ENCODE results near the gene PPP1R15A. TPM values are rescaled to one million over a fixed set of nuclear protein-coding genes. Genes with fewer than 3 reads are reported as not detected.
"Not testable (repeated sequence)": the region's sequence is repeated elsewhere in the genome, so short reads cannot be mapped to it uniquely, and the experiment has no call there.

The PPP1R15A gene
- total RNA-seq, 2 donors from 2014 or later: 75.1 to 129 TPM

GRCh38 chr19:48883726-48884125 lies 11.5 kb downstream of the PPP1R15A start:
- Mint-ChIP-seq H3K27ac (no peak overlapping the region), H3K36me3 (ENCODE audit: low read depth) (peaks cover 16% of the 10 kb centered on the region), H3K4me1 (no peaks in the 10 kb centered on the region), H3K27me3 (no peaks in the 10 kb centered on the region), H3K9me3 (no peaks in the 10 kb centered on the region), H3K4me3 (no peak overlapping the region)
- no peak for ATAC-seq (replicated peaks)

DNA sequence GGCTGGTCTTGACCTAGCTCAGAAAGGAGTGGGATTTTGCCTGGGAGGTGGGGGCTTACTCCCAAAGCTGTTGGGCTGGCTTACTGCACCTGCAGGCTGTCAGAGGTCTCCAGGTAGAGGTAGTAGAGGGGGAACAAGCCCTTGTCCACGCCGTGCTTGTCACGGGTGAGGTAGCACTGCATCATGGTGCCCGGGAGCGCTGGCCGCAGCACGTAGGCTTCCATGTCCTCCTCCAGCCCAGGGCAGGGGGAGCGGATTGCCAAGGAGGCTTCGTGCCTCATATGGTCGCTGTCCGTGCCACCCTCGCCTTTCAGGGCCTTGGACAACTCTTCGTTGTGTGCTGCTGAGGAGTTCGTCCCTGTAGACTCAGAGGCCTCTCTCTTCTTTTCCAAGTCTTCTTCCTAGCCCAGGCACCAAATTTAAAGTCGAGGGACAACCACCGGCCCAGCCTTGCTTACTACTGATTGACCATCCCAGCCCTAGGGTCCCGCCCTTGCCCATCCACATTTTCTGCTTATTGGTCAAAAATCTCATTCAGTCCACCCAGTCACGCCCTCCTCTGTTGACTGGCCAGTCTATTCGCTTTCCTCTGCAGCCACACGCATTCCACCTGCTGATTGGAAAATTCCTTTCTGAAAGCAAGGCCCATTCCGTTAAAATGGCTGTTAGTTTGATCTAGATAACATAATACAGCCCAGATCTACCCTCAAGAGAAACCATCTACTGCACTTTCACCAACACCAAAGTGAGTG lies 15.8 kb downstream of the PPP1R15A start:
- Mint-ChIP-seq H3K9me3 (no peaks in the 10 kb centered on the region), H3K27ac (no peak overlapping the region), H3K27me3 (peaks cover 4% of the 10 kb centered on the region), H3K4me1 (no peaks in the 10 kb centered on the region), H3K4me3 (no peak overlapping the region), H3K36me3 (ENCODE audit: low read depth) (no peaks in the 10 kb centered on the region)
- no peak for ATAC-seq (replicated peaks)

- H3K27me3 Mint-ChIP-seq: not testable (repeated sequence)
Measured at GRCh38 chr19:48889496-48889895, 17.3 kb downstream of the PPP1R15A start.

GRCh38 chr19:48890551-48890950 lies 18.3 kb downstream of the PPP1R15A start:
- ATAC-seq (replicated peaks): no peak
- H3K9me3 Mint-ChIP-seq: no peaks in the 10 kb centered on the region
- no peak overlapping the region for H3K4me3 Mint-ChIP-seq
- H3K36me3 Mint-ChIP-seq (ENCODE audit: low read depth): no peaks in the 10 kb centered on the region
- H3K4me1 Mint-ChIP-seq: no peaks in the 10 kb centered on the region
- H3K27ac Mint-ChIP-seq: no peak overlapping the region
- peaks cover 10% of the 10 kb centered on the region for H3K27me3 Mint-ChIP-seq

More at GRCh38 chr19:48889496-48889895, 17.3 kb downstream of the PPP1R15A start:
- H3K27ac Mint-ChIP-seq; H3K4me3 Mint-ChIP-seq; H3K9me3 Mint-ChIP-seq; H3K36me3 Mint-ChIP-seq (ENCODE audit: low read depth); ATAC-seq (replicated peaks); H3K4me1 Mint-ChIP-seq: not testable (repeated sequence)

DNA sequence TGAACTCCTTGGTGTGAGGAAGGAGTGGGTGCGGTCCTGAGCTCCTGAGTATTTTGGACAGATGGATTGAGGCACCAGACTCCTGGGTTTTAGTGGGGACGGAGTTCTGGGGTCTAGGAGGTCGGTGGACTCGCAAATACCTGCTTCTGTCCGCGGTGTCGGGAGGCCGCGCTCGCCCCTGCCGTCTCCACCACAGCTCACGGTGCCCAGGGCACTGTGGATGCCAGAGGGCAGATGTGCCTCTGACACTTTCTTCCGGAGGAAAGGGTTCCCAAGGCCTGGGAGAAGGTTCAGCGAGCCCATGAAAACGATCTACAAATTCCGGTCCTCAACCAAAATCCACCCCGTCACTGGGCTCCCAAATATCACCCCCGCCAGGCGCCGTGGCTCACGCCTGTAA lies 23.0 kb downstream of the PPP1R15A start:
- Mint-ChIP-seq H3K27ac (no peak overlapping the region), H3K9me3 (no peaks in the 10 kb centered on the region), H3K27me3 (peaks cover 10% of the 10 kb centered on the region), H3K36me3 (ENCODE audit: low read depth) (peaks cover 5% of the 10 kb centered on the region), H3K4me3 (no peak overlapping the region), H3K4me1 (peaks cover 7% of the 10 kb centered on the region)
- ATAC-seq (replicated peaks): no peak

DNA sequence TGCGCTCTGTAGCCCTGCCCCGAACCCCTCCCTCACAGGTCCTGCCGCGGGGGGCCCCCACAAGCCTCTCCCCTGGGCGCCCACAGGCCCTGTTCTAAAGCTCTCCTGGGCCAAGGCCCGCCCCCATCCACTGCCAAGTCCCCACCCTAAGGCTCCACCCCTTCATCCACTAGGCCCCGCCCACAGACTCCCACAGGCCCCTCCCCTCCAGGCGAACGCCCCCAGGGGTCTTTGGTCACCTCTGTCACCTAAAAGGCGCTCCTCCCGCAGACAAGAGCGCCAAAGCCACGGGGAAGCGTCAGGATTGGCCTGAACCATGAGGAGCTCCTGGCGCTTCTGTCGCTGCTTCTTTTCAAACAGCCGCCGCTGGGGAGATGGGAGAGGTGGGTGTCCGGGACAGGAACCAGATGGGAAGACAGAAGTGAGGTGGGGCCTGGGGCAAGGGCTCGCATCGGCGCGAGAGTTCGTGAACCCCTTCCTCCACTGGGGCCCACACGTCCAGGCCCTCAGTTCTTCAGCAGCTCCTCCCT lies 24.0 kb downstream of the PPP1R15A start:
- peaks cover 14% of the 10 kb centered on the region for H3K36me3 Mint-ChIP-seq (ENCODE audit: low read depth)
- H3K9me3 Mint-ChIP-seq: no peaks in the 10 kb centered on the region
- ATAC-seq (replicated peaks): no peak
- peaks cover 8% of the 10 kb centered on the region for H3K4me1 Mint-ChIP-seq
- H3K27me3 Mint-ChIP-seq: peaks cover 5% of the 10 kb centered on the region
- peak overlapping the region; percentile 21 for H3K4me3 Mint-ChIP-seq
- no peak overlapping the region for H3K27ac Mint-ChIP-seq

DNA sequence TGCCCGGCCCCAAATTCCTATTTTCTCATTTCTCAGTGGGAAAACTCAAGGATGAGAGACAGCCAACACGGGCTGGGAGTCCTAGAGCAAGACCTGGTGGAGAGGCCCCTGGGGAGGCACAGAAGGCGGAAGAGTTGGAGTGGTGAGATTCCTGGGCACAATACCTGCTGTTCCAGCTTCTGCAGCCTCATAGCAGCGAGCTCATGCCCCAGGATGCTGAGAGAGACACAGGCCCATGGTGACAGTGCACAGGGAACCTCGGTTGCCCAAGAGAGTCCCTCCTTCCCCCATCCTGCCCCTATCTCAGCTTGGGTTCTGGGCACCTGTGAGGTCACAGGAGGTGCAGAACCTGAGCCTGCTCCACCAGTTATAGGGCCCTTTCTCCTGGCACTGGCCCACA lies 25.0 kb downstream of the PPP1R15A start:
- Mint-ChIP-seq H3K27ac (no peak overlapping the region), H3K36me3 (ENCODE audit: low read depth) (peaks cover 22% of the 10 kb centered on the region), H3K9me3 (no peaks in the 10 kb centered on the region), H3K27me3 (peaks cover 5% of the 10 kb centered on the region), H3K4me3 (no peak overlapping the region), H3K4me1 (peaks cover 12% of the 10 kb centered on the region)
- no peak for ATAC-seq (replicated peaks)

GRCh38 chr19:48899386-48899749 lies 27.1 kb downstream of the PPP1R15A start:
- not testable (repeated sequence) for H3K27me3 Mint-ChIP-seq; H3K9me3 Mint-ChIP-seq; ATAC-seq (replicated peaks)
- H3K27ac Mint-ChIP-seq: peak overlapping the region; percentile 98
- peak overlapping the region; percentile 96 for H3K4me3 Mint-ChIP-seq
- peaks cover 36% of the 10 kb centered on the region for H3K36me3 Mint-ChIP-seq (ENCODE audit: low read depth)
- peaks cover 18% of the 10 kb centered on the region for H3K4me1 Mint-ChIP-seq

DNA sequence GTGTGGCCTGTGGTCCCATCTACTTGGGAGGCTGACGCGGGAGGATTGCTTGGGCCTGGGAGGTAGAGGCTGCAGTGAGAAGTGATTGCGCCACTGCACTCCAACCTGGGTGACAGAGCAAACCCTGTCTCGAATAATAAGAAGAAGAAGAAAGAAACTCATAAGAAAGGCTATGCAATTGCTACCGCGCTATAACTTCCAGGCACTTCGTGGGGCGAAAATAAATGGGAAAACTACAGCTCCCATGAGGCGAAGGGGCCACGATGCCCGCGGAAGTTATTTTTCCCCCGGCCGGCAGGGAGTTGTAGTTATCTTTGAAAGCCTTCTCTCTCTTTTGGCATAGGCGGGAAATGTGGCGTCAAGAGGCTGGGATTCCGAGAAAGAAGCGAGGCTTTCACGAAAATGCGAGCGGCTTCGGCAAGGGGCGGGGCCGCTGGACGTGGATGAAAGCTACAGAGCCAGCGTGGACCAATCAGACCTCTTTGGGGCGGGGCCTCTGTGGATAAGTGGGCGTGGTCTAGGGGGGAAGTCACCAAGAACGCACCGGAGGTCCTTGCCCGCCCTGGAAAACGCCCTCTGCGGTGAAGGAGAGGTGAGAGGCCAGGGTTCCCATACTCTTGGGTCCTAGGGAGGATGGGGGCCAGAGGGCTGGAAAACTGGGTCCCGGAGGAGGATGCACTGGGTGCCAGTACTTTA lies 27.7 kb downstream of the PPP1R15A start, which contains the start of gene NUCB1:
TSS of gene NUCB1 (plus strand) at position 532 of the 696 bp plus-strand sequence. CDS start 485 bp downstream, outside the sequence.
- Mint-ChIP-seq H3K36me3 (ENCODE audit: low read depth) (peaks cover 41% of the 10 kb centered on the region), H3K4me1 (peaks cover 18% of the 10 kb centered on the region), H3K27me3 (peaks cover under 1% of the 10 kb centered on the region), H3K27ac (peak within 1 kb of the TSS; percentile 98), H3K4me3 (peak within 1 kb of the TSS; percentile 96), H3K9me3 (no peaks in the 10 kb centered on the region)
- peak; percentile 98 for ATAC-seq (replicated peaks)

- no peak for ATAC-seq (replicated peaks)
- H3K9me3 Mint-ChIP-seq: no peaks in the 10 kb centered on the region
- H3K36me3 Mint-ChIP-seq (ENCODE audit: low read depth): peaks cover 49% of the 10 kb centered on the region
- H3K4me1 Mint-ChIP-seq: peaks cover 18% of the 10 kb centered on the region
- H3K4me3 Mint-ChIP-seq: peak overlapping the region; percentile 96
- H3K27me3 Mint-ChIP-seq: no peaks in the 10 kb centered on the region
- H3K27ac Mint-ChIP-seq: peak overlapping the region; percentile 98
Measured at GRCh38 chr19:48900477-48901406, 28.5 kb downstream of the PPP1R15A start.

DNA sequence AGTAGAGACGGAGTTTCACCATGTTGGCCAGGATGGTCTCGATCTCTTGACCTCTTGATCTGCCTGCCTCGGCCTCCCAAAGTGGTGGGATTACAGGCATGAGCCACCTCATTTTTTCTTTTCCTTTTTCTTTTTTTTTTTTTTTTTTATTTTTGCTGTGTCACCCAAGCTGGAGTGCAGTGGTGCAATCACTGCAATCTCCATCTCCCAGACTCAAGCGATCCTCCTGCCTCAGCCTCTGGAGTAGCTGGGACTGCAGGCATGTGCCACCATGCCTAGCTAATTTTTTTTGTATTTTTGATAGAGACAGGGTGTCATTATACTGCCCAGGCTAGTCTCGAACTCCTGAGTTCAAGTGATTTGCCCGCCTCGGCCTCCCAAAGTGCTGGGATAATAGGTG lies 30.1 kb downstream of the PPP1R15A start:
- Mint-ChIP-seq H3K36me3 (ENCODE audit: low read depth) (peaks cover 65% of the 10 kb centered on the region), H3K4me1 (peaks cover 18% of the 10 kb centered on the region), H3K4me3 (peak overlapping the region; percentile 96)
- ATAC-seq (replicated peaks); H3K27me3 Mint-ChIP-seq; H3K9me3 Mint-ChIP-seq; H3K27ac Mint-ChIP-seq: not testable (repeated sequence)

- peaks cover 18% of the 10 kb centered on the region for H3K4me1 Mint-ChIP-seq
- H3K27ac Mint-ChIP-seq; ATAC-seq (replicated peaks); H3K9me3 Mint-ChIP-seq; H3K4me3 Mint-ChIP-seq; H3K27me3 Mint-ChIP-seq: not testable (repeated sequence)
- H3K36me3 Mint-ChIP-seq (ENCODE audit: low read depth): peaks cover 80% of the 10 kb centered on the region
Measured at GRCh38 chr19:48903788-48904187, 31.6 kb downstream of the PPP1R15A start.

GRCh38 chr19:48905664-48906063 lies 33.4 kb downstream of the PPP1R15A start:
- Mint-ChIP-seq H3K27ac (no peak overlapping the region), H3K9me3 (no peaks in the 10 kb centered on the region), H3K27me3 (no peaks in the 10 kb centered on the region), H3K36me3 (ENCODE audit: low read depth) (peaks cover 88% of the 10 kb centered on the region), H3K4me3 (no peak overlapping the region), H3K4me1 (peaks cover 10% of the 10 kb centered on the region)
- ATAC-seq (replicated peaks): no peak

- Mint-ChIP-seq H3K36me3 (ENCODE audit: low read depth) (peaks cover 88% of the 10 kb centered on the region), H3K9me3 (no peaks in the 10 kb centered on the region), H3K27me3 (no peaks in the 10 kb centered on the region), H3K4me1 (peaks cover 10% of the 10 kb centered on the region), H3K27ac (no peak overlapping the region), H3K4me3 (no peak overlapping the region)
- ATAC-seq (replicated peaks): no peak
Measured at GRCh38 chr19:48906324-48906723, 34.1 kb downstream of the PPP1R15A start.
